Measurements from ENCODE around the gene WNK1. TPM values are rescaled to one million over a fixed set of nuclear protein-coding genes. Genes with fewer than 3 reads are reported as not detected.
A peak's percentile ranks its signal among the peaks of the same experiment; 100 is the strongest.
"Not testable (repeated sequence)": the region's sequence is repeated elsewhere in the genome, so short reads cannot be mapped to it uniquely, and the experiment has no call there.

Gene WNK1
- polyA plus RNA-seq (2012; ENCODE audit: insufficient read depth, insufficient read length, low read depth): 66.7 TPM

DNA sequence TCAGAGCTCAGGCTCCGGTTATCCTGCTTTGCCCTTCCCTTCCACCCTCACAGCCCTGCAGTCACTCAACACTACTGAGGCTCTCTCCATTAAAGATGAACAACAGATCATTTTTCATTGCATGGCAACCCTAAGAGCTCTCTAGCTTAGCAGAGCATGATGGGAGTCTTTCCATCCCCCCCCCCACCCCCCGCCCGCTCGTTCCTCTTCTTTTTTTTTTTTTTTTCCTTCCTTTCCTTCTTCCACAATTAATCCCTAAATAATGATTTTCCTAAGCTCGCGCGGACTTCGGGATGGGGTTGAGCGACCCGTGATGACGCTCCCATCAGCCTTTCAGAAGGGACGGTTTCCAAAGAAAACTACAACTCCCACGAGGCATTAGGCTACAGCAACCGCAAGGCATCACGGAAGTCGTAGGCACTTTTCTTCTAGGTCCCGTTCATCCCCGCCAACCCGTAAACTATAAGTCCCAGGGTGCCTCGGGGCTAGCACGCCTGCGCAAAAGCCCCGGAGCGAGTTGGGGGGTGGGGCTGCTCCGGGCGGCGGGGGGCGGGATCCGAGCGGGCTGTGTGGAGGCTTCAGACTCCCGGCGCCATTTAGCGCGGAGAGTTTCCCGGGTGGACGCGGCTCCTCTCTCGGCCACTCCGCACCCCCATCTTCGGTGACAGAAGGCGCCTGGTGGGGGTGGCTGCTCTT is at the start of gene WNK1:
Gene WNK1 (plus strand): TSS at position 581 of the 696 bp plus-strand sequence. CDS start 987 bp downstream, outside the sequence.
- peak; percentile 97 for DNase-seq
- TF ChIP-seq, protein P1, sequence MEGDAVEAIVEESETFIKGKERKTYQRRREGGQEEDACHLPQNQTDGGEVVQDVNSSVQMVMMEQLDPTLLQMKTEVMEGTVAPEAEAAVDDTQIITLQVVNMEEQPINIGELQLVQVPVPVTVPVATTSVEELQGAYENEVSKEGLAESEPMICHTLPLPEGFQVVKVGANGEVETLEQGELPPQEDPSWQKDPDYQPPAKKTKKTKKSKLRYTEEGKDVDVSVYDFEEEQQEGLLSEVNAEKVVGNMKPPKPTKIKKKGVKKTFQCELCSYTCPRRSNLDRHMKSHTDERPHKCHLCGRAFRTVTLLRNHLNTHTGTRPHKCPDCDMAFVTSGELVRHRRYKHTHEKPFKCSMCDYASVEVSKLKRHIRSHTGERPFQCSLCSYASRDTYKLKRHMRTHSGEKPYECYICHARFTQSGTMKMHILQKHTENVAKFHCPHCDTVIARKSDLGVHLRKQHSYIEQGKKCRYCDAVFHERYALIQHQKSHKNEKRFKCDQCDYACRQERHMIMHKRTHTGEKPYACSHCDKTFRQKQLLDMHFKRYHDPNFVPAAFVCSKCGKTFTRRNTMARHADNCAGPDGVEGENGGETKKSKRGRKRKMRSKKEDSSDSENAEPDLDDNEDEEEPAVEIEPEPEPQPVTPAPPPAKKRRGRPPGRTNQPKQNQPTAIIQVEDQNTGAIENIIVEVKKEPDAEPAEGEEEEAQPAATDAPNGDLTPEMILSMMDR (IDR thresholded peaks at IDR 0.05; ENCODE audit: low read depth, low read length): no peak
- Histone ChIP-seq H3K4me3 (ENCODE audit: low read depth, low read length) (peak within 1 kb of the TSS; percentile 96), H3K9me3 (no peaks in the 10 kb centered on the region), H3K27me3 (no peaks in the 10 kb centered on the region), H3K36me3 (peaks cover 7% of the 10 kb centered on the region; the same call in 1 of the 2 replicates), H3K4me1 (peaks cover 4% of the 10 kb centered on the region; the same call in 1 of the 2 replicates)

DNA sequence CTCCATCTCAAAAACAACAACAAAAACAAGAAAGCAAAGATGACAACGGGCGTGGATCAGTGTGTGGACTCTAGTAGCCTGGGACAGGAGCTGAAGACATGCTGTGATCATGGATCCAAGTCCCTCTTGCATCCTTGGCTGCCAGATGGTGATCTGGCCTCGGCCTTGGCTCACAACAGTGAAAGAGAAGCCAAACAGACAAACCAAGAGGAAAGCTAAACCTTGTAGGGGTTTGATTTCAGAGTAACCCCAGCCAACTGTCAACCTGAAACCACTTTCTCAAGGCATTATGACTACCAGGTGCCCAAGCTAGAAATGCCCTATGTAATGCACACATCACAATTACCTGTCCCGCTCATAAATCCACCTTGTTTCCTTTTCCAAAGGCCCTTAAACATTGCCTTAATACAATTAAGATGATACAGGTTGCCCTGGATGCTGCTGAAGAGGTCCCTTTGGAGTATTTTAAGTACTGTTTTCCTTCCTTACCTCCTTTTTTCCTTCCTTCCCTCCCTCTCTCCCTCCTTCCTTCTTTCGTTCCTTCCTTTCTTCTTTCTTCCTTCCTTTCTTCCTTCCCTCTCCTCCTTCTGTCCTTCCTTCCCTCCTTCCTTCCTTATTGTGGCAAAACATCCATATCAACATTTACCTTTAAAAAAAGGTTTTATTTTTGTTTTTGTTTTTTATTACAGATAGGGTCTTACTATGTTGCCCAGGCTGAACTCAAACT is 47.7 kb upstream of the WNK1 start:
- TF ChIP-seq, protein P1 (IDR thresholded peaks at IDR 0.05; ENCODE audit: low read depth, low read length): no peak
- Histone ChIP-seq H3K36me3 (no peaks in the 10 kb centered on the region), H3K9me3 (no peaks in the 10 kb centered on the region), H3K4me3 (ENCODE audit: low read depth, low read length) (no peak overlapping the region), H3K4me1 (no peaks in the 10 kb centered on the region), H3K27me3 (no peaks in the 10 kb centered on the region)
- DNase-seq: no peak

GRCh38 chr12:708084-708483 is 44.3 kb upstream of the WNK1 start:
- not testable (repeated sequence) for H3K4me1 ChIP-seq; H3K36me3 ChIP-seq; DNase-seq; H3K9me3 ChIP-seq; H3K27me3 ChIP-seq; H3K4me3 ChIP-seq (ENCODE audit: low read depth, low read length)

GRCh38 chr12:709455-710020 is 42.8 kb upstream of the WNK1 start:
- Histone ChIP-seq H3K4me3 (ENCODE audit: low read depth, low read length) (no peak overlapping the region), H3K9me3 (no peaks in the 10 kb centered on the region), H3K36me3 (no peaks in the 10 kb centered on the region), H3K27me3 (no peaks in the 10 kb centered on the region), H3K4me1 (no peaks in the 10 kb centered on the region)
- no peak for DNase-seq
- TF ChIP-seq, protein P1 (IDR thresholded peaks at IDR 0.05; ENCODE audit: low read depth, low read length): no peak

DNA sequence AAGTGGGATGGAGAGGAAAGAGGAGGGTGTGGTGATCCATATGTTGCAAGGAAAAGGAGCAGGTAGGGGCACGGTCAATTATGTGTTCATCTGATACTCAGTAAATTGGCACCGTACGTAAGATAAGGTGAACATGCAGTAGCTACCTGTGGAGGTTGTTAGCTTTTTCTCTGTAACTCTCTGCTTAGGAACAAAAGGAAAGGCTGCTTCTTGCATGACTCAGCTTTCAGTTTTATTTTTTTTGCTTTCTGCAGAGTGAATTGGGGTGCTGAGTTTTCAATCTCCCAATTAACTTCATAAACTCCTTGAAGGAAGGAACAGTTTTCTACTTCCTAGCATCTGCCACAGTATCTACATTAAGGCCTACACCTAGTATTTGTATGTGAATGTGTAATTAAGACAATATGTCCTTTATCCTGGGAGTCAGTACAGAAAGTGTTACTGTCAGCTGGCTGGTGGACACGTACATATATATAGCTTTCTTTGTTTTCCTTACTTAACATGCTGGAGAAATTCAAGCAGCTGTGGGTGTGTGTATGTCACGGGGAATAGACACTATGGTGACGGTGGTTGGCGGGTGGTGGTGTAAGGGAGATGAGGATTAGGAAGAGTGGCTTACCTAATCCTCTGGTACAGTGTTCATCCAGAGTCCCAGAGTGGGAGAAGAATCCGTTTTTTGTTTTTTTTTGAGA is 40.1 kb upstream of the WNK1 start:
- no peaks in the 10 kb centered on the region for H3K4me1 ChIP-seq
- H3K4me3 ChIP-seq (ENCODE audit: low read depth, low read length): no peak overlapping the region
- no peak for DNase-seq
- no peaks in the 10 kb centered on the region for H3K36me3 ChIP-seq
- H3K9me3 ChIP-seq: no peaks in the 10 kb centered on the region
- TF ChIP-seq, protein P1 (IDR thresholded peaks at IDR 0.05; ENCODE audit: low read depth, low read length): no peak
- H3K27me3 ChIP-seq: no peaks in the 10 kb centered on the region

DNA sequence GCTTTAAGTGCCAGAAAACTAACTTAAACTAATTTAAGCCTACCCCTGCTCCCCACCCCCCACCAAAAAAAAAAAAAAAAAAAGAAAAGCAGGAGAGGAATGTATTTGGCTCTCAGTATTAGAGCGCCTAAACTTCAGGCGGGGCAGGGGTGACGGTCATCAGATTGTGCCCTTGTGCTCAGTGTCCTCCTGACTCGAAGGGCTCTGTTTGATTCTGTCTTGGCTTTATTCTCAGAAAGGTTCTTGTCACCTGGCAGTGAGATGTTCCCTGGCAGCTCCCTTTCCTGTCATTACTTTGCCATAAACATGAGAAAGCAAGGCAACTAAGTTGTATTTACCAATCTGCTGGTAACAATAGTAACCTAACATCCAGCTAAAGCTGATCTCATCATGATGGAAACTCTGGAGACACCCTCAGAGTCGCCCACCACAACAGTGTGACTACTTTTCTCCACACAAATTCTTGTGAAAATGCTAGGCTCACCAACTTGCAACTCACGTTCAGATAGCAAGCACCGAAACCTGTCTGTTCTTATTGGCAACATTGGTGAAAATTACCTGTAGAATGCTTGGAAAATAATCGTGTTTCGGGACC is 39.0 kb upstream of the WNK1 start:
- DNase-seq: no peak
- no peaks in the 10 kb centered on the region for H3K36me3 ChIP-seq
- H3K9me3 ChIP-seq: no peaks in the 10 kb centered on the region
- no peaks in the 10 kb centered on the region for H3K27me3 ChIP-seq
- TF ChIP-seq, protein P1 (IDR thresholded peaks at IDR 0.05; ENCODE audit: low read depth, low read length): no peak
- no peaks in the 10 kb centered on the region for H3K4me1 ChIP-seq
- no peak overlapping the region for H3K4me3 ChIP-seq (ENCODE audit: low read depth, low read length)
